Measurements from ENCODE around the gene SPATA18.

The SPATA18 gene

DNA sequence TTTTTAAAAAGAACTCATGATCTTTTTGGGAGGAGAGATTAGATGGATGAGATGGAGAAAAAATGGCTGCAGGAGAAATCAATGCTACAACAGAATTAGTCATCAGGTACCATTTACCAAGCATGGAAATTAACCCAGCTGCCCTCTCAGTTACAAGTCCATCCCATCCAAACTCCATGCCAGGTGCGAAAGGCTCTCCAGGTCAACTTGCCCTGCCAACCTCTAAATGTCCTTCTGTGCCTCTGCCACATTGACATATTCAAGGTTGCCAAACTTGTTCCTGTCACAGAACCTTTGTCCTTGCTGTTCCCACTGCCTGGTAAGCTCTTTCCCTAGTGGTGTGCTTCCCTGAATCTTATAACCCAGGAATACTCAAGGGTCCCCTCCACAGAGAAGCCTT, 7.2 kb downstream of the SPATA18 start:
- H3K9ac ChIP-seq (ENCODE audit: low read length), result no peak overlapping the region
- H3K9me2 ChIP-seq (replicated peaks; ENCODE audit: insufficient read depth, low read length), result no peaks in the 10 kb centered on the region
- no peaks in the 10 kb centered on the region for H3K27me3 ChIP-seq (ENCODE audit: low read length)
- H3F3A ChIP-seq (ENCODE audit: insufficient read depth), result no peaks in the 10 kb centered on the region
- no peak for TF ChIP-seq EZH2phosphoT487 (conservative IDR thresholded peaks at IDR 0.05; ENCODE audit: low read length)
- TF ChIP-seq, protein P1, sequence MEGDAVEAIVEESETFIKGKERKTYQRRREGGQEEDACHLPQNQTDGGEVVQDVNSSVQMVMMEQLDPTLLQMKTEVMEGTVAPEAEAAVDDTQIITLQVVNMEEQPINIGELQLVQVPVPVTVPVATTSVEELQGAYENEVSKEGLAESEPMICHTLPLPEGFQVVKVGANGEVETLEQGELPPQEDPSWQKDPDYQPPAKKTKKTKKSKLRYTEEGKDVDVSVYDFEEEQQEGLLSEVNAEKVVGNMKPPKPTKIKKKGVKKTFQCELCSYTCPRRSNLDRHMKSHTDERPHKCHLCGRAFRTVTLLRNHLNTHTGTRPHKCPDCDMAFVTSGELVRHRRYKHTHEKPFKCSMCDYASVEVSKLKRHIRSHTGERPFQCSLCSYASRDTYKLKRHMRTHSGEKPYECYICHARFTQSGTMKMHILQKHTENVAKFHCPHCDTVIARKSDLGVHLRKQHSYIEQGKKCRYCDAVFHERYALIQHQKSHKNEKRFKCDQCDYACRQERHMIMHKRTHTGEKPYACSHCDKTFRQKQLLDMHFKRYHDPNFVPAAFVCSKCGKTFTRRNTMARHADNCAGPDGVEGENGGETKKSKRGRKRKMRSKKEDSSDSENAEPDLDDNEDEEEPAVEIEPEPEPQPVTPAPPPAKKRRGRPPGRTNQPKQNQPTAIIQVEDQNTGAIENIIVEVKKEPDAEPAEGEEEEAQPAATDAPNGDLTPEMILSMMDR (IDR thresholded peaks at IDR 0.05; ENCODE audit: insufficient read depth, low read length, poor library complexity, severe bottlenecking), result no peak
- no peaks in the 10 kb centered on the region for H3K36me3 ChIP-seq (ENCODE audit: low read length)
- no peak overlapping the region for H3K4me2 ChIP-seq (ENCODE audit: low read depth, low read length, poor library complexity, severe bottlenecking)
- H3K9me3 ChIP-seq (ENCODE audit: insufficient read depth, low read length), result no peaks in the 10 kb centered on the region
- H3K79me2 ChIP-seq (ENCODE audit: insufficient read depth, low read length), result no peaks in the 10 kb centered on the region
- no peak overlapping the region for H2AFZ ChIP-seq (ENCODE audit: low read depth, low read length, severe bottlenecking)
- no peak overlapping the region for H3K27ac ChIP-seq (ENCODE audit: low read depth, low read length)
- H4K20me1 ChIP-seq (ENCODE audit: low read depth, low read length), result no peaks in the 10 kb centered on the region
- H3K4me3 ChIP-seq (ENCODE audit: insufficient read depth, low read length, poor library complexity, severe bottlenecking), result no peak overlapping the region

DNA sequence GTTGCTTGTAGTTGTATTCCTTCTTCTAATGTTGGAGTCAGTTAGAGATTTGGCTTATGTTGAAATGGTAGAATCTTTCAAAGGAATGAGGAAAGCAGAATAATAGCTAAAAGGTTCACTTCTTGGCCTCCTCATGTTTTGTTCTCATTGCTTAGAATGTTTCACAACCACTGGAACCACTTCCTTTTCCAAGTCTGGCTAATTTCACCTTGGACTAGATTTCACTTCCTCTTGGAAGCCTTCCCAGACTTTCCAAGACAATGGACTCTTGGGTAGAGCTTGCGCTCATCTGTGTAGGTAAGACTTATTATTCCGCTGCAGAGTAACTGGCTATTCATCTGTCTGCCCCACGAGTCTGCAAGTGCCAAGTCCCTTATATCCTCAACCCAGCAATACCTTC, 8.3 kb downstream of the SPATA18 start:
- Histone ChIP-seq H3K27ac (ENCODE audit: low read depth, low read length) (no peak overlapping the region), H2AFZ (ENCODE audit: low read depth, low read length, severe bottlenecking) (no peak overlapping the region), H3K9me3 (ENCODE audit: insufficient read depth, low read length) (no peaks in the 10 kb centered on the region)

DNA sequence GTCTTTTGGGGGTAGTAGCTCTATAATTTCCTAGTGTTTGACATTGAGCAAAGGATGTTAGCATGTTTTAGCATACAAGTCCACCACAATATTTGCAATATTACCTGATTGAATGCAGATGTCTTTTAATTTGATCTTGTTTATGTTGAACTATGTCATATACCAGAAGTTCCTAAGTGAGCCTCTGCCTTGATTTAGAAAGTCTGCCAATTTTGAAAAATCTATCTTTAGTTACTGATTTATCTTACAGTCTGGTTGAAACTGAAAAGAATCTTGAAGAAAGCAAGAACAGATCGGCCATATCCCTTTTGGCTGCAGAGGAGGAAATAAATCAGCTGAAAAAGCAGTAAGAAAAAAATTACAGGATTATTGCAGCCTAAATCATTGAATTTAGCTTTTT, 18.5 kb downstream of the SPATA18 start:
- TF ChIP-seq, protein P1 (IDR thresholded peaks at IDR 0.05; ENCODE audit: insufficient read depth, low read length, poor library complexity, severe bottlenecking), result no peak
- TF ChIP-seq EZH2phosphoT487 (conservative IDR thresholded peaks at IDR 0.05; ENCODE audit: low read length), result no peak
- no peaks in the 10 kb centered on the region for H4K20me1 ChIP-seq (ENCODE audit: low read depth, low read length)

More for the DNA sequence above, 8.3 kb downstream of the SPATA18 start:
- no peaks in the 10 kb centered on the region for H3K36me3 ChIP-seq (ENCODE audit: low read length)
- H3K4me2 ChIP-seq (ENCODE audit: low read depth, low read length, poor library complexity, severe bottlenecking), result no peak overlapping the region
- TF ChIP-seq EZH2phosphoT487 (conservative IDR thresholded peaks at IDR 0.05; ENCODE audit: low read length), result no peak
- TF ChIP-seq, protein P1 (IDR thresholded peaks at IDR 0.05; ENCODE audit: insufficient read depth, low read length, poor library complexity, severe bottlenecking), result no peak
- H3K27me3 ChIP-seq (ENCODE audit: low read length), result no peaks in the 10 kb centered on the region
- no peaks in the 10 kb centered on the region for H4K20me1 ChIP-seq (ENCODE audit: low read depth, low read length)
- no peaks in the 10 kb centered on the region for H3F3A ChIP-seq (ENCODE audit: insufficient read depth)
- H3K4me3 ChIP-seq (ENCODE audit: insufficient read depth, low read length, poor library complexity, severe bottlenecking), result no peak overlapping the region
- H3K79me2 ChIP-seq (ENCODE audit: insufficient read depth, low read length), result no peaks in the 10 kb centered on the region
- H3K9ac ChIP-seq (ENCODE audit: low read length), result no peak overlapping the region
- H3K9me2 ChIP-seq (replicated peaks; ENCODE audit: insufficient read depth, low read length), result no peaks in the 10 kb centered on the region

More for the DNA sequence above, 18.5 kb downstream of the SPATA18 start:
- Histone ChIP-seq H3K79me2 (ENCODE audit: insufficient read depth, low read length) (no peaks in the 10 kb centered on the region), H2AFZ (ENCODE audit: low read depth, low read length, severe bottlenecking) (no peak overlapping the region), H3K36me3 (ENCODE audit: low read length) (no peaks in the 10 kb centered on the region), H3K4me2 (ENCODE audit: low read depth, low read length, poor library complexity, severe bottlenecking) (no peak overlapping the region), H3K27ac (ENCODE audit: low read depth, low read length) (no peak overlapping the region), H3K9me2 (replicated peaks; ENCODE audit: insufficient read depth, low read length) (no peaks in the 10 kb centered on the region), H3F3A (ENCODE audit: insufficient read depth) (no peaks in the 10 kb centered on the region), H3K4me3 (ENCODE audit: insufficient read depth, low read length, poor library complexity, severe bottlenecking) (no peak overlapping the region), H3K9ac (ENCODE audit: low read length) (no peak overlapping the region), H3K27me3 (ENCODE audit: low read length) (no peaks in the 10 kb centered on the region), H3K9me3 (ENCODE audit: insufficient read depth, low read length) (no peaks in the 10 kb centered on the region)
